ENCODE measurements around the gene HDAC8. TPM values are rescaled to one million over a fixed set of nuclear protein-coding genes. Genes with fewer than 3 reads are reported as not detected.

The HDAC8 gene
- total and polyA plus RNA-seq, 9 of the 15 experiments (the other 6 are each of a cell fraction or from before 2014, with no cell fraction given): 18.9 to 53.8 (median 28.7) TPM

GRCh38 chrX:72572248-72573157, at the start of gene HDAC8 (continued):
- TF ChIP-seq, protein P1, sequence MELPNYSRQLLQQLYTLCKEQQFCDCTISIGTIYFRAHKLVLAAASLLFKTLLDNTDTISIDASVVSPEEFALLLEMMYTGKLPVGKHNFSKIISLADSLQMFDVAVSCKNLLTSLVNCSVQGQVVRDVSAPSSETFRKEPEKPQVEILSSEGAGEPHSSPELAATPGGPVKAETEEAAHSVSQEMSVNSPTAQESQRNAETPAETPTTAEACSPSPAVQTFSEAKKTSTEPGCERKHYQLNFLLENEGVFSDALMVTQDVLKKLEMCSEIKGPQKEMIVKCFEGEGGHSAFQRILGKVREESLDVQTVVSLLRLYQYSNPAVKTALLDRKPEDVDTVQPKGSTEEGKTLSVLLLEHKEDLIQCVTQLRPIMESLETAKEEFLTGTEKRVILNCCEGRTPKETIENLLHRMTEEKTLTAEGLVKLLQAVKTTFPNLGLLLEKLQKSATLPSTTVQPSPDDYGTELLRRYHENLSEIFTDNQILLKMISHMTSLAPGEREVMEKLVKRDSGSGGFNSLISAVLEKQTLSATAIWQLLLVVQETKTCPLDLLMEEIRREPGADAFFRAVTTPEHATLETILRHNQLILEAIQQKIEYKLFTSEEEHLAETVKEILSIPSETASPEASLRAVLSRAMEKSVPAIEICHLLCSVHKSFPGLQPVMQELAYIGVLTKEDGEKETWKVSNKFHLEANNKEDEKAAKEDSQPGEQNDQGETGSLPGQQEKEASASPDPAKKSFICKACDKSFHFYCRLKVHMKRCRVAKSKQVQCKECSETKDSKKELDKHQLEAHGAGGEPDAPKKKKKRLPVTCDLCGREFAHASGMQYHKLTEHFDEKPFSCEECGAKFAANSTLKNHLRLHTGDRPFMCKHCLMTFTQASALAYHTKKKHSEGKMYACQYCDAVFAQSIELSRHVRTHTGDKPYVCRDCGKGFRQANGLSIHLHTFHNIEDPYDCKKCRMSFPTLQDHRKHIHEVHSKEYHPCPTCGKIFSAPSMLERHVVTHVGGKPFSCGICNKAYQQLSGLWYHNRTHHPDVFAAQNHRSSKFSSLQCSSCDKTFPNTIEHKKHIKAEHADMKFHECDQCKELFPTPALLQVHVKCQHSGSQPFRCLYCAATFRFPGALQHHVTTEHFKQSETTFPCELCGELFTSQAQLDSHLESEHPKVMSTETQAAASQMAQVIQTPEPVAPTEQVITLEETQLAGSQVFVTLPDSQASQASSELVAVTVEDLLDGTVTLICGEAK (IDR thresholded peaks at IDR 0.05): peak; percentile 97
- TF ChIP-seq, protein P1 (CRISPR knock-in tag; IDR thresholded peaks at IDR 0.05): no peak
- TF ChIP-seq ZNF766 (CRISPR knock-in tag; conservative IDR thresholded peaks at IDR 0.05) (peak; percentile 77), FOXP1 (CRISPR knock-in tag; IDR thresholded peaks at IDR 0.05) (no peak), ZZZ3 (IDR thresholded peaks at IDR 0.05) (peak; percentile 65; the same call in 1 of the 2 replicates), MTA1 (IDR thresholded peaks at IDR 0.05; ENCODE audit: borderline replicate concordance) (peak; percentile 76; the same call in 1 of the 2 replicates), ZBTB49 (CRISPR knock-in tag; IDR thresholded peaks at IDR 0.05; ENCODE audit: borderline replicate concordance) (no peak), ZNF165 (CRISPR knock-in tag; IDR thresholded peaks at IDR 0.05; ENCODE audit: borderline replicate concordance) (no peak), TBP (optimal IDR thresholded peaks at IDR 0.05; ENCODE audit: low read depth, low read length) (peak; percentile 43), ZBTB8A (IDR thresholded peaks at IDR 0.05; ENCODE audit: partially characterized antibody) (no peak), SMAD4 (CRISPR knock-in tag; conservative IDR thresholded peaks at IDR 0.05) (0 out of 2 replicates have a peak, but pooled peaks have one; percentile 17), IRF1 (CRISPR knock-in tag; IDR thresholded peaks at IDR 0.05; ENCODE audit: borderline replicate concordance) (no peak)
